ENCODE measurements around the gene LRRC75A.

LRRC75A gene

GRCh38 chr17:16465861-16466338 lies 26.1 kb downstream of the LRRC75A start:
- Histone ChIP-seq H3K27me3 (ENCODE audit: control insufficient read depth in 1 of 2, insufficient read depth in 2 of 2, low read length in 2 of 2) (no peaks in the 10 kb centered on the region), H3K27ac (ENCODE audit: low read depth, low read length) (peak overlapping the region; percentile 90), H3K4me3 (ENCODE audit: low read depth in 1 of 2, low read length in 2 of 2) (peak overlapping the region in 1 of 2 donors; percentile 19), H3K9me3 (ENCODE audit: control insufficient read depth in 1 of 2, low read length in 2 of 2) (no peaks in the 10 kb centered on the region), H3K9ac (ENCODE audit: low read depth in 1 of 2, low read length in 2 of 2) (peak overlapping the region; percentile 55 to 83), H3K36me3 (ENCODE audit: control insufficient read depth in 1 of 2, insufficient read depth in 2 of 2, low read length in 2 of 2) (peaks cover 5 to 14% of the 10 kb centered on the region in 2 donors), H3K4me1 (ENCODE audit: control insufficient read depth in 1 of 2, insufficient read depth in 2 of 2, low read length in 2 of 2) (peaks cover 77 to 83% of the 10 kb centered on the region in 2 donors)

GRCh38 chr17:16465052-16465312 lies 27.0 kb downstream of the LRRC75A start:
- Histone ChIP-seq H3K27ac (ENCODE audit: low read depth, low read length) (peak overlapping the region; percentile 88), H3K27me3 (ENCODE audit: control insufficient read depth in 1 of 2, insufficient read depth in 2 of 2, low read length in 2 of 2) (no peaks in the 10 kb centered on the region), H3K9me3 (ENCODE audit: control insufficient read depth in 1 of 2, low read length in 2 of 2) (no peaks in the 10 kb centered on the region), H3K4me1 (ENCODE audit: control insufficient read depth in 1 of 2, insufficient read depth in 2 of 2, low read length in 2 of 2) (peaks cover 78 to 81% of the 10 kb centered on the region in 2 donors), H3K9ac (ENCODE audit: low read depth in 1 of 2, low read length in 2 of 2) (peak overlapping the region; percentile 55 to 83), H3K4me3 (ENCODE audit: low read depth in 1 of 2, low read length in 2 of 2) (peak overlapping the region in 1 of 2 donors; percentile 25), H3K36me3 (ENCODE audit: control insufficient read depth in 1 of 2, insufficient read depth in 2 of 2, low read length in 2 of 2) (peaks cover 5 to 18% of the 10 kb centered on the region in 2 donors)

GRCh38 chr17:16464303-16465051 lies 27.5 kb downstream of the LRRC75A start:
- no peaks in the 10 kb centered on the region for H3K27me3 ChIP-seq (ENCODE audit: control insufficient read depth in 1 of 2, insufficient read depth in 2 of 2, low read length in 2 of 2)
- H3K4me3 ChIP-seq (ENCODE audit: low read depth in 1 of 2, low read length in 2 of 2) = peak overlapping the region in 1 of 2 donors; percentile 25
- peak overlapping the region; percentile 55 to 83 for H3K9ac ChIP-seq (ENCODE audit: low read depth in 1 of 2, low read length in 2 of 2)
- peaks cover 73 to 77% of the 10 kb centered on the region in 2 donors for H3K4me1 ChIP-seq (ENCODE audit: control insufficient read depth in 1 of 2, insufficient read depth in 2 of 2, low read length in 2 of 2)
- H3K36me3 ChIP-seq (ENCODE audit: control insufficient read depth in 1 of 2, insufficient read depth in 2 of 2, low read length in 2 of 2) = peaks cover 3 to 23% of the 10 kb centered on the region in 2 donors
- H3K9me3 ChIP-seq (ENCODE audit: control insufficient read depth in 1 of 2, low read length in 2 of 2) = no peaks in the 10 kb centered on the region
- peak overlapping the region; percentile 88 for H3K27ac ChIP-seq (ENCODE audit: low read depth, low read length)

GRCh38 chr17:16463358-16464302 lies 28.4 kb downstream of the LRRC75A start:
- Histone ChIP-seq H3K27me3 (ENCODE audit: control insufficient read depth in 1 of 2, insufficient read depth in 2 of 2, low read length in 2 of 2) (no peaks in the 10 kb centered on the region), H3K4me1 (ENCODE audit: control insufficient read depth in 1 of 2, insufficient read depth in 2 of 2, low read length in 2 of 2) (peaks cover 65 to 69% of the 10 kb centered on the region in 2 donors), H3K9ac (ENCODE audit: low read depth in 1 of 2, low read length in 2 of 2) (peak overlapping the region; percentile 54 to 83), H3K4me3 (ENCODE audit: low read depth in 1 of 2, low read length in 2 of 2) (no peak overlapping the region), H3K9me3 (ENCODE audit: control insufficient read depth in 1 of 2, low read length in 2 of 2) (no peaks in the 10 kb centered on the region), H3K27ac (ENCODE audit: low read depth, low read length) (peak overlapping the region; percentile 88), H3K36me3 (ENCODE audit: control insufficient read depth in 1 of 2, insufficient read depth in 2 of 2, low read length in 2 of 2) (peaks cover 0 to 26% of the 10 kb centered on the region in 2 donors)

- no peaks in the 10 kb centered on the region for H3K9me3 ChIP-seq (ENCODE audit: control insufficient read depth in 1 of 2, low read length in 2 of 2)
- H3K4me1 ChIP-seq (ENCODE audit: control insufficient read depth in 1 of 2, insufficient read depth in 2 of 2, low read length in 2 of 2) = peaks cover 56 to 60% of the 10 kb centered on the region in 2 donors
- H3K9ac ChIP-seq (ENCODE audit: low read depth in 1 of 2, low read length in 2 of 2) = peak overlapping the region in 1 of 2 donors; percentile 47
- H3K27ac ChIP-seq (ENCODE audit: low read depth, low read length) = no peak overlapping the region
- no peaks in the 10 kb centered on the region for H3K27me3 ChIP-seq (ENCODE audit: control insufficient read depth in 1 of 2, insufficient read depth in 2 of 2, low read length in 2 of 2)
- H3K4me3 ChIP-seq (ENCODE audit: low read depth in 1 of 2, low read length in 2 of 2) = no peak overlapping the region
- peaks cover 0 to 35% of the 10 kb centered on the region in 2 donors for H3K36me3 ChIP-seq (ENCODE audit: control insufficient read depth in 1 of 2, insufficient read depth in 2 of 2, low read length in 2 of 2)
Measured at GRCh38 chr17:16462070-16462864, 29.7 kb downstream of the LRRC75A start.

GRCh38 chr17:16461606-16461866 lies 30.5 kb downstream of the LRRC75A start:
- Histone ChIP-seq H3K27me3 (ENCODE audit: control insufficient read depth in 1 of 2, insufficient read depth in 2 of 2, low read length in 2 of 2) (no peaks in the 10 kb centered on the region), H3K4me1 (ENCODE audit: control insufficient read depth in 1 of 2, insufficient read depth in 2 of 2, low read length in 2 of 2) (peaks cover 58 to 60% of the 10 kb centered on the region in 2 donors), H3K4me3 (ENCODE audit: low read depth in 1 of 2, low read length in 2 of 2) (no peak overlapping the region), H3K9me3 (ENCODE audit: control insufficient read depth in 1 of 2, low read length in 2 of 2) (no peaks in the 10 kb centered on the region), H3K9ac (ENCODE audit: low read depth in 1 of 2, low read length in 2 of 2) (no peak overlapping the region), H3K36me3 (ENCODE audit: control insufficient read depth in 1 of 2, insufficient read depth in 2 of 2, low read length in 2 of 2) (peaks cover 0 to 41% of the 10 kb centered on the region in 2 donors), H3K27ac (ENCODE audit: low read depth, low read length) (no peak overlapping the region)

GRCh38 chr17:16460796-16461605 lies 31.0 kb downstream of the LRRC75A start:
- H3K4me3 ChIP-seq (ENCODE audit: low read depth in 1 of 2, low read length in 2 of 2) = no peak overlapping the region
- no peak overlapping the region for H3K27ac ChIP-seq (ENCODE audit: low read depth, low read length)
- no peaks in the 10 kb centered on the region for H3K27me3 ChIP-seq (ENCODE audit: control insufficient read depth in 1 of 2, insufficient read depth in 2 of 2, low read length in 2 of 2)
- no peak overlapping the region for H3K9ac ChIP-seq (ENCODE audit: low read depth in 1 of 2, low read length in 2 of 2)
- H3K36me3 ChIP-seq (ENCODE audit: control insufficient read depth in 1 of 2, insufficient read depth in 2 of 2, low read length in 2 of 2) = peaks cover 0 to 41% of the 10 kb centered on the region in 2 donors
- peaks cover 57 to 58% of the 10 kb centered on the region in 2 donors for H3K4me1 ChIP-seq (ENCODE audit: control insufficient read depth in 1 of 2, insufficient read depth in 2 of 2, low read length in 2 of 2)
- H3K9me3 ChIP-seq (ENCODE audit: control insufficient read depth in 1 of 2, low read length in 2 of 2) = no peaks in the 10 kb centered on the region

GRCh38 chr17:16459855-16460550 lies 32.0 kb downstream of the LRRC75A start:
- Histone ChIP-seq H3K27ac (ENCODE audit: low read depth, low read length) (no peak overlapping the region), H3K4me3 (ENCODE audit: low read depth in 1 of 2, low read length in 2 of 2) (no peak overlapping the region), H3K27me3 (ENCODE audit: control insufficient read depth in 1 of 2, insufficient read depth in 2 of 2, low read length in 2 of 2) (no peaks in the 10 kb centered on the region), H3K36me3 (ENCODE audit: control insufficient read depth in 1 of 2, insufficient read depth in 2 of 2, low read length in 2 of 2) (peaks cover 0 to 41% of the 10 kb centered on the region in 2 donors), H3K9me3 (ENCODE audit: control insufficient read depth in 1 of 2, low read length in 2 of 2) (no peaks in the 10 kb centered on the region), H3K4me1 (ENCODE audit: control insufficient read depth in 1 of 2, insufficient read depth in 2 of 2, low read length in 2 of 2) (peaks cover 48 to 49% of the 10 kb centered on the region in 2 donors), H3K9ac (ENCODE audit: low read depth in 1 of 2, low read length in 2 of 2) (no peak overlapping the region)

GRCh38 chr17:16459271-16459670 lies 32.7 kb downstream of the LRRC75A start:
- H3K36me3 ChIP-seq (ENCODE audit: control insufficient read depth in 1 of 2, insufficient read depth in 2 of 2, low read length in 2 of 2) = peaks cover 0 to 41% of the 10 kb centered on the region in 2 donors
- H3K27ac ChIP-seq (ENCODE audit: low read depth, low read length) = no peak overlapping the region
- no peaks in the 10 kb centered on the region for H3K27me3 ChIP-seq (ENCODE audit: control insufficient read depth in 1 of 2, insufficient read depth in 2 of 2, low read length in 2 of 2)
- H3K4me3 ChIP-seq (ENCODE audit: low read depth in 1 of 2, low read length in 2 of 2) = no peak overlapping the region
- H3K4me1 ChIP-seq (ENCODE audit: control insufficient read depth in 1 of 2, insufficient read depth in 2 of 2, low read length in 2 of 2) = peaks cover 41 to 42% of the 10 kb centered on the region in 2 donors
- H3K9me3 ChIP-seq (ENCODE audit: control insufficient read depth in 1 of 2, low read length in 2 of 2) = no peaks in the 10 kb centered on the region
- H3K9ac ChIP-seq (ENCODE audit: low read depth in 1 of 2, low read length in 2 of 2) = no peak overlapping the region

All from duodenal mucosa (tissue), 2 donors.